GM13977 (cell line): ENCODE data around the gene MEX3C.

Experiments used
- DNase-seq: peaks from one replicate; pipeline ENCODE4 v3.0.0; 2012; ENCODE audit warnings: low spot score
- in situ Hi-C: fragments of 300-500 bp; cut with MboI; formaldehyde crosslinking; loops from one replicate; pipeline ENCODE4 v1.12.0; 2022; ENCODE audit warnings: low sequenced_read_pairs, low pct_unique_long_range_greater_than_20kb, mixed read lengths, inconsistent platforms; ENCODE audit not compliant: unreplicated experiment
- TF ChIP-seq, protein P1 (sequence below): IDR thresholded peaks from 2 replicates; pipeline ENCODE4 v1.5.1; 2012; ENCODE audit warnings: mild to moderate bottlenecking, control low read depth; ENCODE audit not compliant: insufficient read depth; ENCODE audit errors: extremely low read depth, missing control alignments

Gene MEX3C

DNA sequence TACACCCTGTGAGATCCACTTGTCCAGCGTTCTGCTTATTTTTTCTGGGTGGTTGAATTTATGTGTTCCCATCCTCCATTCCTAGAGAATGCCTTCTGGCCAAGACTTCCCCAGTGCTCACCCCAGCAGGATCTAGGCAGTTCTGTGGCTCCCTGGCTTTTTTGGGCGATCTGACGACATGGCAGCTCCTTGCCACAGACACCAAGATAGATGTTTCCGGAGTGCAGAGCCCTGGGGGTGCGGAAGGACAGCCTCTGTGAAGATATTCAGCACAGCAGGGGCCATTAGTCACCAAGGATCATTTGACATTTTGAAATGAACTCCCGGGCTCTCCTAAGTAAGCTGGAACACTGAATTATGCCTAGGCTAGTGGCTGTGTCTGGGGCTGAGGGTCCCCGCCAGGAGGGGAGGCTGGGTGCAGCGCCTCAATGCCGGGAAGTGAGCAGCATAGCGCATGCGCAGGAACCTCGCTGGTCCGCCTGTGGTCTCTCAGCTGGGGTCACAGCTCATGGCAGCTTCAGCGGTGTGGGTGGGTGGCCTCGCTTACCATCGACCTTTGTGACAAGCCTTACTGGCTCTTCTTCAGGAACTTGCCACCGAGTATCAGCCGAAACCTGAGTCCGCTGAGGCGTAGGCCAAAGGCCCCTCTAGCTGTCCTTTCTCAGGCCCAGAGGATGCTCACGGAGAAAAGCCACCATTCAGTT lies 60.3 kb downstream of the MEX3C start:
- TF ChIP-seq, protein P1, sequence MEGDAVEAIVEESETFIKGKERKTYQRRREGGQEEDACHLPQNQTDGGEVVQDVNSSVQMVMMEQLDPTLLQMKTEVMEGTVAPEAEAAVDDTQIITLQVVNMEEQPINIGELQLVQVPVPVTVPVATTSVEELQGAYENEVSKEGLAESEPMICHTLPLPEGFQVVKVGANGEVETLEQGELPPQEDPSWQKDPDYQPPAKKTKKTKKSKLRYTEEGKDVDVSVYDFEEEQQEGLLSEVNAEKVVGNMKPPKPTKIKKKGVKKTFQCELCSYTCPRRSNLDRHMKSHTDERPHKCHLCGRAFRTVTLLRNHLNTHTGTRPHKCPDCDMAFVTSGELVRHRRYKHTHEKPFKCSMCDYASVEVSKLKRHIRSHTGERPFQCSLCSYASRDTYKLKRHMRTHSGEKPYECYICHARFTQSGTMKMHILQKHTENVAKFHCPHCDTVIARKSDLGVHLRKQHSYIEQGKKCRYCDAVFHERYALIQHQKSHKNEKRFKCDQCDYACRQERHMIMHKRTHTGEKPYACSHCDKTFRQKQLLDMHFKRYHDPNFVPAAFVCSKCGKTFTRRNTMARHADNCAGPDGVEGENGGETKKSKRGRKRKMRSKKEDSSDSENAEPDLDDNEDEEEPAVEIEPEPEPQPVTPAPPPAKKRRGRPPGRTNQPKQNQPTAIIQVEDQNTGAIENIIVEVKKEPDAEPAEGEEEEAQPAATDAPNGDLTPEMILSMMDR: no peak
- DNase-seq: no peak
- in situ Hi-C loops: no loop called here

DNA sequence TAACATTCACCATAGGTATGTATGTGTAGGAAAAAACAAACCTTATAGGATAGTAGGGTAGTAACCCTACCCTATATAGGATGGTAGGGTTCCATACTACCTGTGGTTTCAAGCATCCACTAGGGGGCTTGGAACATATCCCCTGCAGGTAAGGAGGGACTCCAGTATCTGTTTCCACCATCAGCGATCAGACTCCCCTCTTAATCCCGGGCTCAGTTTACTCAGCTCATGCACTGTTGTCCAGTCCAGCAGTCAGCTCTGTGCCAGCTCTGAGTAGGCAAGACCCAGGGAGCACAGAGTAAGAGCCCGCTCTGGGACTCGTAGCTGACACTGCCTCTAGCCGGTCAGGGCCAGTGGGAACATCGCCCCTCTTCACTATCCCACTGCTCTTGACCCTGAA lies 61.7 kb downstream of the MEX3C start:
- TF ChIP-seq, protein P1: peak; percentile 31
- in situ Hi-C loops: no loop called here
- no peak for DNase-seq

DNA sequence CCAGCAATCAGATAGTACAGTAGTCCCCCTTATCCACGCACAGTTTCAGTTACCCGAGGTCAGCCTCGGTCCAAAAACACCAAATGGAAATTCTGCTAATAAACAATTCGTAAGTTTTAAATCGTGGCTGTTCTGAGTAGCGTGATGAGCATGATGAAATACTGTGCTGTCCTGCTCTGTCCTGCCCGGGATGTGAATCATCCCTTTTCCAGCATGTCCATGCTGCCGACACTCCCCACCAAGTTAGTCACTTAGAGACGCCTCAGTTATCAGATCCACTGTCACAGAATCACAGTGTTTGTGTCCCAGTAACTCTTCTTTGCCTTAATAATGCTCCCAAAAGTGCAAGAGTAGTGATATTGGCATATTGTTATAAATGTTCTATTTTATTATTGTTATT lies 62.1 kb downstream of the MEX3C start:
- TF ChIP-seq, protein P1: no peak
- in situ Hi-C loops: no loop called here
- DNase-seq: no peak

DNA sequence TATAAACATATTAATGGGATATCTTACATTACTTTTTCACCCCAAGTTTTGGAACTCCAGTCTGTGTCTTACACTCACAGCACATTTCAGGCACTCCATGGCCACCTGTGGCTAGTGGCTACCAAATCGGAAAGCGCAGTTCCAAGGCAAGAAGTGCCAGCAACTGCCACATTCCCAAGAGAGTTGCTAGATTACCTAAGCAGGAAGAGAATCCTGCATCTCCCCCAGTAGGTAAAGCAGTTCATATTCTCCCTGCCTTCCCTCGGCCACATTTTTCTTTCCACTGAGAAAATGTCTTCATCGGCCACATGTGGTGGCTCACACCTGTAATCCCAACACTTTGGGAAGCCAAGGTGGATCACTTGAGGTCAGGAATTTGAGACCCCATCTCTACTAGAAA lies 62.8 kb downstream of the MEX3C start:
- TF ChIP-seq, protein P1: no peak
- in situ Hi-C loops: no loop called here
- DNase-seq: no peak

DNA sequence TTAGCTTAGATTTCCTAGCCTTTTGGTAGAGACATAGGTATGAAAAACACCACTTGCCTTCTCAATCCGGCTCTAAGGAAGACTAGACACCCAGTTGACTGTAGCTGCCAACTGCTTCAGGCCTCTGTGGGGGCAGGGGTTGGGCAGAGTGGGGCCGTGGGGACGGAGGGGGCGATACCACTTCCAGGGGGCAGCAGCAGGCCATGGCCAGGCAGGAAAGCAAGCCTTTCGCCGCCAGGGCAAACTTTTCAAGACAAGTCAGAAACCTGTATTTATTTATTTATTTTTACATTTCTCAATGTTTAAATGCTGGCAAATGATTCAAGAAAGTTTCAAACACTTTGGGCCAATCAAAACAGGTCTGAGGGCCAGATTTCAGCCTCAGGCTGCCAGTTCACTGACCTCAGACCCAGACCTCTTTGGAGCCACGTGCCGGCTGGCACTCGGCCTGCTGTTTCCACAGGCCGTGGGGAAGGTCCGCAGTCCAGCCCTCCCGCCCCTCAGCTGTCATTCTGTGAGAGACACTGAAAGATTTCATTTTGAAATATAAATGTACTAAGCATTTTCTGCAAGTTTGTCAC lies 63.8 kb downstream of the MEX3C start:
- no peak for DNase-seq
- TF ChIP-seq, protein P1: no peak
- in situ Hi-C loops: no loop called here

DNA sequence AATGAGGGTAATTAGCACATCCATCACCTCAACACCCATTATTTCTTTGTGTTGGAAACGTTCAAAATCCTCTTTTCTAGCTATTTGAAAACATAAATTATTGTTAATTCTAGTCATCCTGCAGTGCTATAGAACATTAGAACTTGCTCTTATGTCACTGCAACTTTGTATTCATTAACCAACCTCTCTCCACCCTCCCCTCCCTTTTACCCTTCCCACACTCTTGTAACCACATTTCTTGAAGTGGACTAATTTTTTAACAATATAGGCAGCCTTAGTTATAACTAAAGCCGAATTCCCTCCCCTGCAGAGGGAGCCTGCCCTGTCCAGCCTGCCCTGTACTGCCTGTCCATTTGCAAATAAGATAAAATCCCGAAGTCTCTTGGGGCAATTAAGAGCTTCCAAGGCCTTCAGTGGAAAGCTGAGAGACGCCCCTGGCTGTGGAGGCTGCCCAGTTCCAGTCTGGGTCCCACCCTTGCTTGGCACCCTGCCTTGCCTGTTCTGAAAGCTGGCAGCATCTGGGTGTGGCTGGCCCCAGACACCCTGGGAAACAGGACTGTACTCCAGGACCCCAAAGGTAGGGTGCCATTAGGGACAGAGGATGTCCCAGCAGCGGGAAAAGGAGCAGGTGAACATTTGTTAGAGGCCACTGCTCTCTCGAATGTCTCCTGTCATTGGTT lies 65.1 kb downstream of the MEX3C start:
- TF ChIP-seq, protein P1: no peak
- DNase-seq: no peak
- in situ Hi-C loops: no loop called here
